ENCODE measurements around the gene ZNF354C. TPM values are rescaled to one million over a fixed set of nuclear protein-coding genes. Genes with fewer than 3 reads are reported as not detected.

ZNF354C gene
- total and polyA plus RNA-seq, 9 of the 15 experiments (the other 6 are each of a cell fraction or from before 2014, with no cell fraction given): 0.01 to 0.08 (median 0.03) TPM; not detected in 1

DNA sequence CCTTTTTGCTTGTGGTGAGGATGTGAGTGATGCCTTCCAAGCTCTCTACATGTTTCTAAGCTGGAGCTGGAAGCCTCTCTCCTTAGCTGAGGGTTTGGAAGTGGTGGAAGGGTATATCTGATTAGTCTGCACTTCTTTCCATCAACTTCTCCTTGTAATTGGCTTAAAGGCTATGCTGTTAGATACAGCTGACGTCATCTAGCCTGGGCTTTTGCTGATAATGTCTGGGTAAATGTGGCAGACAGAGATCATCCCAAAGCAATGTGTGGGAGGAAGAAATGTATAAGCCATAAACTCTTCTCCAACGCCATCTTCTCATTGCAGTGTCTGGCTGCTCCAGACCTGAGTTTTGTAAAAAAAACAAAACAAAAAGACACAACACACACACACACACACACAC lies 29.3 kb downstream of the ZNF354C start (continued):
- TF ChIP-seq POU5F1 (IDR thresholded peaks at IDR 0.05; ENCODE audit: borderline replicate concordance, low read depth, low read length, partially characterized antibody): no peak
- no peak for TF ChIP-seq SMAD2 (IDR thresholded peaks at IDR 0.05; ENCODE audit: low read depth, low read length)
- TF ChIP-seq, protein P1, sequence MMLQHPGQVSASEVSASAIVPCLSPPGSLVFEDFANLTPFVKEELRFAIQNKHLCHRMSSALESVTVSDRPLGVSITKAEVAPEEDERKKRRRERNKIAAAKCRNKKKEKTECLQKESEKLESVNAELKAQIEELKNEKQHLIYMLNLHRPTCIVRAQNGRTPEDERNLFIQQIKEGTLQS (IDR thresholded peaks at IDR 0.05): peak; percentile 75
- TF ChIP-seq, protein P1 (CRISPR knock-in tag; conservative IDR thresholded peaks at IDR 0.05): no peak
- TF ChIP-seq ATF7 (IDR thresholded peaks at IDR 0.05): peak; percentile 88
- no peak for TF ChIP-seq GTF2E2 (tag; IDR thresholded peaks at IDR 0.05)
- TF ChIP-seq MED1 (CRISPR knock-in tag; IDR thresholded peaks at IDR 0.05; ENCODE audit: borderline replicate concordance): no peak
- TF ChIP-seq SLC30A9 (CRISPR knock-in tag; IDR thresholded peaks at IDR 0.05): no peak
- no peak for TF ChIP-seq POLR2G (IDR thresholded peaks at IDR 0.05; ENCODE audit: low read depth, low read length)
- TF ChIP-seq CREM (IDR thresholded peaks at IDR 0.05; ENCODE audit: low read depth): 0 out of 2 replicates have a peak, but pooled peaks have one; percentile 40
- no peak for TF ChIP-seq PPARD (CRISPR knock-in tag; IDR thresholded peaks at IDR 0.05)
- TF ChIP-seq PHF20 (IDR thresholded peaks at IDR 0.05; ENCODE audit: partially characterized antibody): no peak
- TF ChIP-seq FOXA3 (CRISPR knock-in tag; conservative IDR thresholded peaks at IDR 0.05 in 1 of 2, IDR thresholded peaks at IDR 0.05 in 1 of 2): no peak
- TF ChIP-seq, protein P2, sequence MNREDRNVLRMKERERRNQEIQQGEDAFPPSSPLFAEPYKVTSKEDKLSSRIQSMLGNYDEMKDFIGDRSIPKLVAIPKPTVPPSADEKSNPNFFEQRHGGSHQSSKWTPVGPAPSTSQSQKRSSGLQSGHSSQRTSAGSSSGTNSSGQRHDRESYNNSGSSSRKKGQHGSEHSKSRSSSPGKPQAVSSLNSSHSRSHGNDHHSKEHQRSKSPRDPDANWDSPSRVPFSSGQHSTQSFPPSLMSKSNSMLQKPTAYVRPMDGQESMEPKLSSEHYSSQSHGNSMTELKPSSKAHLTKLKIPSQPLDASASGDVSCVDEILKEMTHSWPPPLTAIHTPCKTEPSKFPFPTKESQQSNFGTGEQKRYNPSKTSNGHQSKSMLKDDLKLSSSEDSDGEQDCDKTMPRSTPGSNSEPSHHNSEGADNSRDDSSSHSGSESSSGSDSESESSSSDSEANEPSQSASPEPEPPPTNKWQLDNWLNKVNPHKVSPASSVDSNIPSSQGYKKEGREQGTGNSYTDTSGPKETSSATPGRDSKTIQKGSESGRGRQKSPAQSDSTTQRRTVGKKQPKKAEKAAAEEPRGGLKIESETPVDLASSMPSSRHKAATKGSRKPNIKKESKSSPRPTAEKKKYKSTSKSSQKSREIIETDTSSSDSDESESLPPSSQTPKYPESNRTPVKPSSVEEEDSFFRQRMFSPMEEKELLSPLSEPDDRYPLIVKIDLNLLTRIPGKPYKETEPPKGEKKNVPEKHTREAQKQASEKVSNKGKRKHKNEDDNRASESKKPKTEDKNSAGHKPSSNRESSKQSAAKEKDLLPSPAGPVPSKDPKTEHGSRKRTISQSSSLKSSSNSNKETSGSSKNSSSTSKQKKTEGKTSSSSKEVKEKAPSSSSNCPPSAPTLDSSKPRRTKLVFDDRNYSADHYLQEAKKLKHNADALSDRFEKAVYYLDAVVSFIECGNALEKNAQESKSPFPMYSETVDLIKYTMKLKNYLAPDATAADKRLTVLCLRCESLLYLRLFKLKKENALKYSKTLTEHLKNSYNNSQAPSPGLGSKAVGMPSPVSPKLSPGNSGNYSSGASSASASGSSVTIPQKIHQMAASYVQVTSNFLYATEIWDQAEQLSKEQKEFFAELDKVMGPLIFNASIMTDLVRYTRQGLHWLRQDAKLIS (CRISPR knock-in tag; IDR thresholded peaks at IDR 0.05): no peak
- TF ChIP-seq ETV6 (IDR thresholded peaks at IDR 0.05; ENCODE audit: borderline replicate concordance in 1 of 2, low read depth in 2 of 2, low read length in 1 of 2): no peak
- TF ChIP-seq ETV6 (CRISPR knock-in tag; IDR thresholded peaks at IDR 0.05; ENCODE audit: borderline replicate concordance): no peak
- no peak for TF ChIP-seq ZNF3 (CRISPR knock-in tag; IDR thresholded peaks at IDR 0.05)
- TF ChIP-seq ZNF217 (CRISPR knock-in tag; IDR thresholded peaks at IDR 0.05): no peak
- 0 out of 2 replicates have a peak, but pooled peaks have one; percentile 25 for TF ChIP-seq MTA2 (IDR thresholded peaks at IDR 0.05; ENCODE audit: low read depth)
- TF ChIP-seq, protein P3, sequence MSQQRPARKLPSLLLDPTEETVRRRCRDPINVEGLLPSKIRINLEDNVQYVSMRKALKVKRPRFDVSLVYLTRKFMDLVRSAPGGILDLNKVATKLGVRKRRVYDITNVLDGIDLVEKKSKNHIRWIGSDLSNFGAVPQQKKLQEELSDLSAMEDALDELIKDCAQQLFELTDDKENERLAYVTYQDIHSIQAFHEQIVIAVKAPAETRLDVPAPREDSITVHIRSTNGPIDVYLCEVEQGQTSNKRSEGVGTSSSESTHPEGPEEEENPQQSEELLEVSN (IDR thresholded peaks at IDR 0.05; ENCODE audit: borderline replicate concordance in 1 of 2, extremely low read depth in 1 of 2, insufficient read depth in 1 of 2, insufficient read length in 1 of 2, low read depth in 1 of 2, low read length in 1 of 2, poor library complexity in 1 of 2, severe bottlenecking in 1 of 2): no peak
- TF ChIP-seq ZNF57 (CRISPR knock-in tag; IDR thresholded peaks at IDR 0.05): no peak
- TF ChIP-seq ZSCAN32 (CRISPR knock-in tag; IDR thresholded peaks at IDR 0.05): no peak
- TF ChIP-seq RBFOX2 (IDR thresholded peaks at IDR 0.05; ENCODE audit: low read depth, low read length): no peak
- TF ChIP-seq SMARCE1 (IDR thresholded peaks at IDR 0.05): peak; percentile 43; the same call in 1 of the 2 replicates
- TF ChIP-seq RBM15 (IDR thresholded peaks at IDR 0.05; ENCODE audit: insufficient read depth, low read length): no peak
